ENCODE results near the gene LRRN1.

DNA sequence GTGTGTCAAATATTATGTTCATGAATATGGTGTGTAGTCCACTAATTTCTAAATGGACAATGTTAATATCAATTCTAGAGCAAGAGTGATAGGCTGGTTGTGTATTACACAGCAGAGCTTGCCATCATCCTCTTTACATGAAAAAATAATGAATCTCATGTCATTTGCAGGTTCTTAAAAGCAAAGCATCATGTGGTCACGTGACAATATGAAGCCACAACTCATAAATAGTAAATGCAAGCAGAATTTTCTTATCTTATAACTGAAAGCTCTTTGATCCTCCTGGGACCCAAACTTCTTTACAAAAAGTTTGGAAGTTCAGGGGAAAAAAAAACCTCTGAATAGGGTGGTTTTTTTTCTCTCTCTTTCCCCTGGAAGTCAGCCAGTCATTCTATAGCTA lies 26.9 kb upstream of the LRRN1 start:
- TF ChIP-seq, protein P1, sequence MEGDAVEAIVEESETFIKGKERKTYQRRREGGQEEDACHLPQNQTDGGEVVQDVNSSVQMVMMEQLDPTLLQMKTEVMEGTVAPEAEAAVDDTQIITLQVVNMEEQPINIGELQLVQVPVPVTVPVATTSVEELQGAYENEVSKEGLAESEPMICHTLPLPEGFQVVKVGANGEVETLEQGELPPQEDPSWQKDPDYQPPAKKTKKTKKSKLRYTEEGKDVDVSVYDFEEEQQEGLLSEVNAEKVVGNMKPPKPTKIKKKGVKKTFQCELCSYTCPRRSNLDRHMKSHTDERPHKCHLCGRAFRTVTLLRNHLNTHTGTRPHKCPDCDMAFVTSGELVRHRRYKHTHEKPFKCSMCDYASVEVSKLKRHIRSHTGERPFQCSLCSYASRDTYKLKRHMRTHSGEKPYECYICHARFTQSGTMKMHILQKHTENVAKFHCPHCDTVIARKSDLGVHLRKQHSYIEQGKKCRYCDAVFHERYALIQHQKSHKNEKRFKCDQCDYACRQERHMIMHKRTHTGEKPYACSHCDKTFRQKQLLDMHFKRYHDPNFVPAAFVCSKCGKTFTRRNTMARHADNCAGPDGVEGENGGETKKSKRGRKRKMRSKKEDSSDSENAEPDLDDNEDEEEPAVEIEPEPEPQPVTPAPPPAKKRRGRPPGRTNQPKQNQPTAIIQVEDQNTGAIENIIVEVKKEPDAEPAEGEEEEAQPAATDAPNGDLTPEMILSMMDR (IDR thresholded peaks at IDR 0.05; ENCODE audit: low read length) = no peak
- TF ChIP-seq EZH2 (optimal IDR thresholded peaks at IDR 0.05; ENCODE audit: low read depth, low read length) (no peak), EZH2phosphoT487 (IDR thresholded peaks at IDR 0.05; ENCODE audit: low read length) (no peak)

Data from MM.1S (cell line).